Stimulated activated CD8-positive, alpha-beta memory T cell treated with anti-CD3 and anti-CD28 coated beads, Interleukin-12 subunit alpha, Interleukin-12 subunit beta, amount 100 ng/mL, for 24 hours (primary cell): ENCODE measurements around the gene ZSCAN23.
"Not testable (repeated sequence)": the region's sequence is repeated elsewhere in the genome, so short reads cannot be mapped to it uniquely, and the experiment has no call there.

Source experiments
- DNase-seq: peaks from one replicate; pipeline ENCODE4 v3.0.0-alpha.2; 2020; ENCODE audit errors: extremely low read depth

Gene ZSCAN23

DNA sequence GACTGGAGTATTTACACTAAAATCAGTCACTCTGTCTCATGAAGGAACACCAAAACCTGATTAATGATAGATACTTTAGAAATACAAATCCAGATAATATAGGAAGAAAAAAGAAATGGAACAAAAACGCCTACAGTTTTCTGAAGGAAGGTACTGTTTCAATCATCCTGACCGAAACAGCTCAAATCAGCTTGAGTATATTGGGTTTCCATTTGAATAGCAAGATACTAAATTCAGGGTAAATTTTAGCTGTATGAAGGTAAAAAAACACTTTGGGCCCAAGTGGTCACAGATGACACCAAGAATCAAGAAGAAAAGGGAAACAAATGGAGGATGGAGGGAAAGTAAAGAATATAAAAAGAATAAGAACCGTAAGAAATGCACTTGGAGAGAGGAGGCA lies 6.9 kb downstream of the ZSCAN23 start:
- DNase-seq, result no peak

DNA sequence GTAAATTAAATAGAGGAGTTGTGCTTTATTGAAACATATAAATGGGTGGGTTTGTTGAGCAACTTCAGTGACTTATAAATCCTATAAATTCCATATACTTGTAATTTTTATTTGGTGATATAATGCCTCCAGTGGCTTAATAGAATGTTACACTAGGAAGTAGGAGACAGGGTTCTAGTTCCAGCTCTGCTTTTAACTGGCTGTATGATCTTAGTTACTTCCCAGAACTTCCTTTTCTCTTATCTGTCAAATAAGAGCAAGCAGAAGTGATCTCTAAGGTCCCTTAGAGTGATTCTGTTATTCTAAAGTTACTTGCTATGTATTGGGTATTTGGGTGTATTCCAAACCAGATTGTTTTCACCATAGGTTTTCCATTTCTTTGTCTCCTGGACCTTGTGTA lies 10.2 kb downstream of the ZSCAN23 start:
- DNase-seq, result no peak

- no peak for DNase-seq
Observed at GRCh38 chr6:28429781-28430180, 13.5 kb downstream of the ZSCAN23 start.

DNA sequence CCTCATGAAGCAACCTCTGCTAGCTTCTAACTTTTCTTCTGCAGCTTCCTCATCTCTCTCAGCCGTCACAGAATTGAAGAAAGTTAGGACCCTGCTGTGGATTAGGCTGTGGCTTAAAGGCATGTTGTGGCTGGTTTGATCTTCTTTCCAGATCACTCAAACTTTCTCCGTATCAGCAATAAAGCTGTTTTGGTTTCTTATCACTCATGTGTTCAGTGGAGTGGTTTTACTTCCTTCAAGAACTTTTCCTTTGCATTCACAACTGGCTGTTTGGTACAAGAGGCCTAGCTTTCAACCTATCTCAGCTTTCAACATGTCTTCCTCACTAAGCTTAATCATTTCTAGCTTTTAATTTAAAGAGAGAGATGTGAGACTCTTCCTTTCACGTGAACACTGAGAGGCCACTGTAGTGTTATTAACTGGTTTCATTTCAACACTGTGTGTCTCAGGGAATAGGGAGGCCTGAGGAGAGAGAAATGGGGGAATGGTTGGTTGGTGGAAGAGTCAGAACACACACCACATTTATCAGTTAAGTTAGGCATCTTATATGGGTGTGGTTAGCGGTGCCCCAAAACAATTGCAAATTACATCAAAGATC lies 17.2 kb downstream of the ZSCAN23 start:
- DNase-seq, result no peak

GRCh38 chr6:28424163-28424562 lies 19.1 kb downstream of the ZSCAN23 start:
- no peak for DNase-seq

DNA sequence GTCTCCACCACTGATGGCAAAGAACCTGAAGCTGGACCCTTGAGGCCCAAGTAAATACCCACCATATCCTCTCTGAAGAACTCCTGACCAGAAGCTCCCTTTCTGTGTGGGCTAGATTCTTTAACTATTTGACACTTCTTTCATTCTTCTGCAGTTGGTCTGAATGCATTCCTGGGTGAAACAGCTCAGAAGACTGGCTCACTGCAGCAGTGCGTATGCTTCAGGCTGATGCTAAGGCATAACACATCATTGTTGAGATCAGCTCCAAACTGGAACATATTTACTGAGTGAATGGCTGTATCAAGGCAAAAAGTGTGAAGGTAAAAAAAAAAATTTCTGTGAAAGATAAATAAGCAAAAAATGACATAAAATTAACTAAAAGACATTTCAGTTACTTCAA lies 19.7 kb downstream of the ZSCAN23 start:
- DNase-seq, result no peak

- DNase-seq, result no peak
Observed at GRCh38 chr6:28413681-28414080, 29.6 kb downstream of the ZSCAN23 start.

GRCh38 chr6:28410767-28411166 lies 32.5 kb downstream of the ZSCAN23 start:
- no peak for DNase-seq

- no peak for DNase-seq
Observed at GRCh38 chr6:28408076-28408802, 35.1 kb downstream of the ZSCAN23 start.

GRCh38 chr6:28407401-28407800 lies 35.9 kb downstream of the ZSCAN23 start:
- no peak for DNase-seq

- not testable (repeated sequence) for DNase-seq
Observed at GRCh38 chr6:28403923-28404322, 39.4 kb downstream of the ZSCAN23 start.

- DNase-seq, result no peak
Observed at GRCh38 chr6:28402197-28402596, 41.1 kb downstream of the ZSCAN23 start.

- no peak for DNase-seq
Observed at GRCh38 chr6:28401172-28401571, 42.1 kb downstream of the ZSCAN23 start.

- no peak for DNase-seq
Observed at GRCh38 chr6:28400122-28400451, 43.2 kb downstream of the ZSCAN23 start.

- DNase-seq, result peak; percentile 71
Observed at GRCh38 chr6:28399350-28400121, 43.8 kb downstream of the ZSCAN23 start, which contains the start of gene ZSCAN12. TSS of gene ZSCAN12 (minus strand) at chr6:28399747. CDS start at chr6:28398405, 1,342 bp downstream.

GRCh38 chr6:28395918-28396317 lies 47.4 kb downstream of the ZSCAN23 start:
- no peak for DNase-seq

DNA sequence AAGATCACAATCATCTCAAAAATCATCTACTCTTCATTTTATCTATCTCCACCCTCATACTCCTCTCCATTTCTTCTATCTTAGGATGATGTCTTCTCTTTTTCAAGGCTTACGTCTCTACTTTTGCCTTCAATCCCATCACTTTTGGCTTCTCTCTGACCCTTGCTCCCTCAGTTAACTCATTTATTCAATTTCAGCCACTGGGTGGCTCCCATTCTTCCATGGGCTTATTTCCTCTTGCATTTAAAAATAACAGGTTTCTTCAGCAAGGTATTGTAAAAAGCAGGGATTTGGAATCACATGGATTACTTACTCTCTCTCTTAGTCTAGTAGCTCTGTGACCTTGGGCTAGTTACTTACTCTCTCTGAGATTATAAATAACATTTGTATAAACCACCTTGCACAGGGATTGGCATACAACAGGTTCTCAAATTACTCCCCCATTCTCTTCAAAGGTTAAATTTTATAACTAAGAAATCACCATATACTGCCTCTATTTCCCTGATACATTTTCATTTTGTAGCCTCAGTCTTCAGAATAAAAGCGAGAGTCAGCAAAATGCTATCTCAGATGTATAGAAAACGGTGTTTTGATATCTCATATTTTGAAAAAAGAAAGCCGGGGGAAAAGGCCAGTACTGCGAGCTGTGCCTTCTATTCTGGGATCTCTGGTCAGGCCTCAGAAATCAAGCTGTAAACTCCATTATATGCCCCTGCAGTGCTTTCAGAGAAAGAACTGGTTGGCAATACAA lies 49.2 kb downstream of the ZSCAN23 start:
- DNase-seq, result no peak

DNA sequence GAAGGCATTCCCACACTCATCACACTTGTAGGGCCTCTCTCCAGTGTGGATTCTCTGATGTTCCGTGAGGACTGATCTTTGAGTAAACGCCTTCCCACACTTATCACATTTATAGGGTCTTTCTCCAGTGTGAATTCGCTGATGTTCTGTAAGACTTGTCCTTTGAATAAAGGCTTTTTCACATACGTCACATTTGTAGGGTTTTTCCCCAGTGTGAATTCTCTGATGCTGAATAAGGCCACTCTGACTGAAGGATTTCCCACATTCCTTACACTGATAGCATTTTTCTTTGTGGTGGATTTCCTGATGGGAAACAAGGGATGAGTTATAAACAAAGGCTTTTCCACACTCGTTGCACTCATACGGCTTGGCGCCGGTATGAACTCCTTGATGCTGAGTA lies 52.6 kb downstream of the ZSCAN23 start:
- DNase-seq, result no peak

- DNase-seq, result no peak
Observed at GRCh38 chr6:28384143-28384533, 59.2 kb downstream of the ZSCAN23 start.

DNA sequence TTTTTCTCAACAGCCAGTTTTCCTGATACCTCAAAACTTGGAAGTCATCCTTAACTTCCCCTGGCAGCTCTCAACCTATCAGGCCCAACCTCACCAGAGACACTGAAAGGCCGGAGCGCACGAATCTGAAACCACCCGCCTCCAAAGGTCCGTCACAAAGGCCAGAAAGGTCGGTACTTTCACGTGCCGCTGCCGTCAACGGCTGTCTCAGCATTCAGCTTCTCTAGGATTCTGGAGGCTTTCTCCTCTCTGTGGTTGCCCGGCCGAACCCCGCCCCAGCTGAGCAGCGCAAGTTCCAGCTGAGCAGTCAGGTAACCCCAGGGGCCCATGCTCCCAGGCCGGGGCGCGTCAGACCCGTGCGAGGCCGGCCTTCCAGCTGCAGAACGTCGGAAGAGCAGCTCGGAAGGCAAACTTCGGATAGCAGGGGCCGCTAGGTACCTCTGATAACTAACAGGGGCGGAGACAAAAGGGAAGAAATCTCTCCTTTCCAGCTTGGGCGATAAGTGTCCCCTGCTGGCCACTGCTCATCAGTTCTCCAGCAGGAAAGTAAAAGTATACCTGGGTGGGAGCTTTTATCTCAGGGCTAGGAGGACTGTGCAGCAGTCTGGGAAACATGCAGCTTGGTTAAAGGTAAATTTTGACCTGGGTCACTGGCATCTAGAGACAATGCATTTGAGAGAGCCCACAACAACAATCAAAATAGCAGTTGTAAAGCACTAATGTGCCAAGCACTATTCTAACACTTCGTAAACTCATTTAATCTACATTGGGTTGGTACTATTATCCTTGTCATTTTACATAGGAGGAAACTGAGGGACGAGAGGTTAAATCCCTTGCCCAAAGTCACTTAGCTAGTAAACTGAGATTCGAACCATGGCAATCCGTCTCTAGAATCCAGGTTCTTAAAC lies 59.8 kb downstream of the ZSCAN23 start:
- no peak for DNase-seq
